Neural cell (in vitro differentiated cells): ENCODE results near the gene TNFRSF14.

Source experiments
- EZH2 ChIP-seq: fragments of 200-600, 300-800 bp; shearing (Covaris generic), sonication (generic); IDR thresholded peaks from 2 replicates; pipeline ENCODE4 v1.6.1; 2014; ENCODE audit warnings: antibody characterized with exemption, low read length, borderline replicate concordance, mild to moderate bottlenecking; ENCODE audit not compliant: insufficient read depth, poor library complexity, severe bottlenecking
- TF ChIP-seq, protein P1 (sequence below): fragments of 450-650 bp; IDR thresholded peaks from 2 replicates; pipeline ENCODE4 v1.5.1; 2014; ENCODE audit warnings: antibody characterized with exemption, mild to moderate bottlenecking, moderate library complexity; ENCODE audit not compliant: poor library complexity, severe bottlenecking

DNA sequence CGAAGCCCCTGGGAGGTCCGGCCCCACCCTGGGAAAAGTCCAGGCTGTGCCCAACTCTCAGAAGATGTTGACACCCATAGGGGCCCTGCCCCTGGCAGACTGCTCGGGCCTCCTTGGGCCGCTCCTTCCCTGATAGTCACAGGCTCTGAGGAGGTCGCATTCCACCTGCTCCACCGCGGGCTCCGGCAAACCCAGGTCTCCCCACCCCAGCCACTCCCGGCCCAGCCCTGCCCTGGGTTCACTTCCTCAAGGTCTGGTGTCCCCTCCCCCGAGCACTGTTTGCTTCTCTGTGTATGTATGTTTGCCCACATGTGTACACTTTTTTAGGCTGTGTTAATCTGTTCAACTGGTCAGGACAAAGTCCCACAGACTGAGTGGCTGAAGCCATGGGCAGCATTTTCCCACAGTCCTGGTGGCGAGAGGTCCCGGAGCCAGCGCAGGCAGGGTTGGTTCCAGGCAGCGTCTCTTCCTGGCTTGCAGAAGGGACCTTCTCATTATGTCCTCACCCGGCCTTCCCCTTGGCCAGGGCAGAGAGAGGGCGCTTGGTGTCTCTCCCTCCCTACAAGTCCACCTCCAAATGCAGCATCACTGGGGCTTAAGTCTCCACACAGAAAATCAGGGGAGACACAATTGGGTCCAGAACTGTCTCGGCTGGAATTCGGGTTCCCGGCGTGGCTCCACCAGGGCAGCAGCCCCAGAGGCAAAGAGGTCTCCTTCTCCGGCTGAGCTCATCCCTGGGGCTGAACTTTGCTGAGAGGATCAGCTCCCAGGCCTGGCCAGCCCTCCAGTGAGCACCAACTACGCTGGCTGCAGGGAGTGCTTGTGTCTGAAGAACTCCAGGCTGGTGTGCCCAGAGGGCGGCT is 19.9 kb downstream of the TNFRSF14 start:
- TF ChIP-seq EZH2 = no peak
- TF ChIP-seq, protein P1, sequence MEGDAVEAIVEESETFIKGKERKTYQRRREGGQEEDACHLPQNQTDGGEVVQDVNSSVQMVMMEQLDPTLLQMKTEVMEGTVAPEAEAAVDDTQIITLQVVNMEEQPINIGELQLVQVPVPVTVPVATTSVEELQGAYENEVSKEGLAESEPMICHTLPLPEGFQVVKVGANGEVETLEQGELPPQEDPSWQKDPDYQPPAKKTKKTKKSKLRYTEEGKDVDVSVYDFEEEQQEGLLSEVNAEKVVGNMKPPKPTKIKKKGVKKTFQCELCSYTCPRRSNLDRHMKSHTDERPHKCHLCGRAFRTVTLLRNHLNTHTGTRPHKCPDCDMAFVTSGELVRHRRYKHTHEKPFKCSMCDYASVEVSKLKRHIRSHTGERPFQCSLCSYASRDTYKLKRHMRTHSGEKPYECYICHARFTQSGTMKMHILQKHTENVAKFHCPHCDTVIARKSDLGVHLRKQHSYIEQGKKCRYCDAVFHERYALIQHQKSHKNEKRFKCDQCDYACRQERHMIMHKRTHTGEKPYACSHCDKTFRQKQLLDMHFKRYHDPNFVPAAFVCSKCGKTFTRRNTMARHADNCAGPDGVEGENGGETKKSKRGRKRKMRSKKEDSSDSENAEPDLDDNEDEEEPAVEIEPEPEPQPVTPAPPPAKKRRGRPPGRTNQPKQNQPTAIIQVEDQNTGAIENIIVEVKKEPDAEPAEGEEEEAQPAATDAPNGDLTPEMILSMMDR = no peak
